B cell (primary cell): Measurements from ENCODE around the gene KRTAP3-3. TPM values are rescaled to one million over a fixed set of nuclear protein-coding genes. Genes with fewer than 3 reads are reported as not detected.

Experiments used
- ATAC-seq: fragments of 200-7000 bp; cut with Tn5 transposase; one replicate; pipeline ENCODE4 v1.10.0; 2021; ENCODE audit warnings: low read depth, mild to moderate bottlenecking, moderate number of reproducible peaks, moderate library complexity
- CTCF ChIA-PET: fragments of 350-600 bp; sonication (Branson Sonifier 250); formaldehyde crosslinking; loops from one replicate; lab custom pipeline; 2021; ENCODE audit warnings: antibody characterized with exemption, inconsistent platforms; lab: Charles Lee
- POLR2A ChIA-PET: fragments of 350-600 bp; sonication (Branson Sonifier 250); formaldehyde crosslinking; loops from one replicate; lab custom pipeline; 2021; ENCODE audit warnings: antibody characterized with exemption; lab: Charles Lee
- DNase-seq: peaks from one replicate; pipeline ENCODE4 v3.0.0; 2013
- H2AFZ ChIP-seq: 2 replicates; pipeline ENCODE4 v1.6.1; 2012; ENCODE audit warnings: mild to moderate bottlenecking, low read depth, low read length; ENCODE audit not compliant: insufficient read depth, poor library complexity, severe bottlenecking
- H3K27ac ChIP-seq, 2 donors: 1 replicate in 1 of 2; 2 replicates in 1 of 2; pipeline ENCODE4 v1.5.1; 2012 to 2013; ENCODE audit warnings: low read length in 2 of 2, mild to moderate bottlenecking in 2 of 2, moderate library complexity in 1 of 2
- H3K27me3 ChIP-seq, 4 experiments: fragments of 200-600 bp in 1 of 4; sonication (generic) in 1 of 4; replicated peaks in 1 of 4; 1 replicate in 2 of 4; 2 replicates in 2 of 4; pipeline versions ENCODE4 v1.6.1 to v1.7.0; 2013 to 2016; ENCODE audit warnings: low read length in 3 of 4, mild to moderate bottlenecking in 2 of 4, mixed read lengths in 1 of 4, moderate library complexity in 1 of 4; ENCODE audit not compliant: insufficient read depth in 4 of 4, control insufficient read depth in 3 of 4; ENCODE audit errors: control extremely low read depth in 1 of 4
- H3K36me3 ChIP-seq, 2 experiments: replicated peaks in 1 of 2; 1 replicate in 1 of 2; 2 replicates in 1 of 2; pipeline versions ENCODE4 v1.6.1 to v1.7.1; 2013; ENCODE audit warnings: low read length in 1 of 2; ENCODE audit not compliant: insufficient read depth in 2 of 2, control insufficient read depth in 1 of 2; ENCODE audit errors: control extremely low read depth in 1 of 2, extremely low read depth in 1 of 2
- H3K4me1 ChIP-seq, 2 donors: fragments of 200-600 bp in 1 of 2; sonication (generic) in 1 of 2; 1 replicate in 1 of 2; 2 replicates in 1 of 2; pipeline versions ENCODE4 v1.5.1 to v1.6.1; 2013 to 2017; ENCODE audit warnings: low read length in 2 of 2; ENCODE audit not compliant: control insufficient read depth in 2 of 2, insufficient read depth in 2 of 2
- H3K4me2 ChIP-seq: replicated peaks from 2 replicates; pipeline ENCODE3; 2012; ENCODE audit warnings: mild to moderate bottlenecking, low read depth, low read length; ENCODE audit not compliant: poor library complexity, severe bottlenecking
- H3K4me3 ChIP-seq, 5 experiments: fragments of 200-600 bp in 1 of 5; sonication (generic) in 1 of 5; 1 replicate in 3 of 5; 2 replicates in 2 of 5; pipeline versions ENCODE4 v1.5.1 to v1.7.0; 2011 to 2016; ENCODE audit warnings: low read length in 4 of 5, mild to moderate bottlenecking in 4 of 5, low read depth in 2 of 5, control low read depth in 1 of 5, moderate library complexity in 1 of 5; ENCODE audit not compliant: insufficient read depth in 1 of 5; ENCODE audit errors: control extremely low read depth in 1 of 5, extremely low read depth in 1 of 5
- H3K79me2 ChIP-seq: fragments of 200-600 bp; sonication (generic); one replicate; pipeline ENCODE4 v1.6.0; 2016; ENCODE audit warnings: low read length; ENCODE audit not compliant: control insufficient read depth, insufficient read depth
- H3K9ac ChIP-seq: fragments of 200-600 bp; sonication (generic); 2 replicates; pipeline ENCODE4 v1.6.1; 2017; ENCODE audit warnings: mild to moderate bottlenecking, low read length, moderate library complexity
- H3K9me3 ChIP-seq, 3 donors: one replicate each; pipeline versions ENCODE4 v1.6.1 to v1.7.1; 2013; ENCODE audit warnings: low read length in 2 of 3; ENCODE audit not compliant: control insufficient read depth in 2 of 3, insufficient read depth in 1 of 3; ENCODE audit errors: control extremely low read depth in 1 of 3
- H4K20me1 ChIP-seq: 2 replicates; pipeline ENCODE4 v1.6.0; 2012; ENCODE audit warnings: mild to moderate bottlenecking, low read length; ENCODE audit not compliant: insufficient read depth, control insufficient read depth, poor library complexity, severe bottlenecking
- H3K27ac Mint-ChIP-seq: one replicate; pipeline ENCODE4 v1.8.0; 2021; ENCODE audit warnings: mixed read lengths
- H3K27me3 Mint-ChIP-seq: one replicate; pipeline ENCODE4 v1.8.0; 2021; ENCODE audit warnings: mixed read lengths
- H3K4me1 Mint-ChIP-seq: one replicate; pipeline ENCODE4 v1.8.0; 2021; ENCODE audit warnings: mixed read lengths
- H3K4me3 Mint-ChIP-seq: one replicate; pipeline ENCODE4 v1.8.0; 2021; ENCODE audit warnings: mixed read lengths
- H3K9me3 Mint-ChIP-seq: one replicate; pipeline ENCODE4 v1.8.0; 2022; ENCODE audit warnings: mixed read lengths; ENCODE audit not compliant: insufficient read depth
- CTCF ChIP-seq: fragments of 200-600 bp; IDR thresholded peaks from one replicate; pipeline ENCODE4 v1.8.0; 2022; ENCODE audit warnings: antibody characterized with exemption, mild to moderate bottlenecking
- EZH2 ChIP-seq: IDR thresholded peaks from 2 replicates; pipeline ENCODE4 v1.6.1; 2012; ENCODE audit warnings: borderline replicate concordance, low read depth, mild to moderate bottlenecking, moderate library complexity, low read length; ENCODE audit not compliant: insufficient read depth, poor library complexity, severe bottlenecking
- WGBS: methylation state at CpG from one replicate; pipeline ENCODE4 v1.1.5; 2013; ENCODE audit warnings: missing lambda C conversion rate; ENCODE audit not compliant: insufficient coverage; 5-methylcytosine and 5-hydroxymethylcytosine counted together
- intact Hi-C: fragments of 100-400 bp; cut with micrococcal nuclease; formaldehyde crosslinking; loops from one replicate; pipeline ENCODE4 v1.10.0; 2022
- polyA plus RNA-seq: library from polyadenylated mRNA; depleted of rRNA; stranded (reverse); fragments of >200 nt; gene quantifications from 2 replicates; pipeline ENCODE4 v1.2.3, GENCODE V29; 2012
- total RNA-seq, 2 donors: library from RNA; stranded (reverse); fragments of 120-200 nt in 1 of 2; gene quantifications; 1 replicate in 1 of 2; 2 replicates in 1 of 2; pipeline versions ENCODE4 v1.2.3 to v1.2.4, GENCODE V29; 2013 to 2022

KRTAP3-3 gene
- total and polyA plus RNA-seq, 2 donors (not counting 1 experiment from before 2014, with no cell fraction given): not detected

DNA sequence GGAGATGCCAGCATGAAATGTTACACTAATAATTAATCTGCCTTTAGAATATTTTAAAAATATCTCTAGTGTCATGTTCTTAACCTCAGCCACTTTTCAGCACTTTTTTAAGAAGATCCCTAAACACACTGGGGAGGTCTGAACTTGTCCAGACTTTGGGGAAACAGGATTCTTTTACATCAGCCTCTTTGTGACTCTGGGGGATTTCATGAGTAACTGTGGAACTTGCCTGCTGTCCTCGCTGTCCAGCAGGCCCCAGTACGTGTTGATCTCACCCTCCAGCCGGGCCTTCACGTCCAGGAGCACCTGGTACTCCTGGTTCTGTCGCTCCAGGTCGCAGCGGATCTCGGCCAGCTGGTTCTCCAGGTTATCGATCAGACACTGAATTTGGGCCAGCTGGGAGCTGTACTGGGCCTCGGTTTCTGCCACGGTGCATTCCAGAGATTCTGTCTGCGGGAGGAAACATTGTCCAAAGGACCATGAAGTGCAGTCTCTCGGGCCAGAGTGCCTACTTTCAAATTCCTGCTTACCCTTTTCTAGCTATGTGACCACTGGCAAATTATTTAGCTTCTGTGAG, 15.3 kb downstream of the KRTAP3-3 start:
- no peak overlapping the region for H3K9ac ChIP-seq
- Mint-ChIP-seq H3K27me3 (peaks cover 39% of the 10 kb centered on the region), H3K4me3 (no peak overlapping the region), H3K27ac (no peak overlapping the region), H3K9me3 (no peaks in the 10 kb centered on the region), H3K4me1 (no peaks in the 10 kb centered on the region)
- no peaks in the 10 kb centered on the region for H3K9me3 ChIP-seq
- peaks cover 0 to 19% (median 10%) of the 10 kb centered on the region in 4 experiments for H3K27me3 ChIP-seq
- intact Hi-C loops: no loop called here
- no peaks in the 10 kb centered on the region for H3K36me3 ChIP-seq
- no peak overlapping the region for H3K4me3 ChIP-seq
- no peak for DNase-seq
- no peak for ATAC-seq
- WGBS: 89% methylated on average over 13 of the region's 13 CpGs
- H3K79me2 ChIP-seq: no peaks in the 10 kb centered on the region
- no peak overlapping the region for H2AFZ ChIP-seq
- ChIA-PET CTCF (no interaction called here), POLR2A (no interaction called here)
- no peaks in the 10 kb centered on the region for H4K20me1 ChIP-seq
- no peaks in the 10 kb centered on the region for H3K4me1 ChIP-seq
- no peak overlapping the region for H3K27ac ChIP-seq
- TF ChIP-seq EZH2: no peak
- no peak for TF ChIP-seq CTCF
- H3K4me2 ChIP-seq: no peak overlapping the region

- no peak for TF ChIP-seq EZH2
- no peak for TF ChIP-seq CTCF
- POLR2A ChIA-PET: no interaction called here
- Histone ChIP-seq H3K9ac (no peak overlapping the region), H4K20me1 (no peaks in the 10 kb centered on the region), H3K9me3 (no peaks in the 10 kb centered on the region), H3K27ac (no peak overlapping the region), H3K27me3 (peaks cover 0 to 14% (median 9%) of the 10 kb centered on the region in 4 experiments), H3K79me2 (no peaks in the 10 kb centered on the region), H3K4me2 (no peak overlapping the region), H3K36me3 (no peaks in the 10 kb centered on the region), H3K4me3 (no peak overlapping the region), H2AFZ (no peak overlapping the region), H3K4me1 (no peaks in the 10 kb centered on the region)
- peaks cover 35% of the 10 kb centered on the region for H3K27me3 Mint-ChIP-seq
- H3K27ac Mint-ChIP-seq: no peak overlapping the region
- H3K4me1 Mint-ChIP-seq: no peaks in the 10 kb centered on the region
- intact Hi-C loops: no loop called here
- no peak overlapping the region for H3K4me3 Mint-ChIP-seq
- CTCF ChIA-PET: no interaction called here
- ATAC-seq (no peak), DNase-seq (no peak)
- no peaks in the 10 kb centered on the region for H3K9me3 Mint-ChIP-seq
Measured at GRCh38 chr17:40975516-40975915, 18.4 kb downstream of the KRTAP3-3 start.
